H1 (cell line): ENCODE measurements around the gene ARID1B. TPM values are rescaled to one million over a fixed set of nuclear protein-coding genes. Genes with fewer than 3 reads are reported as not detected.

Experiments
- CTCF ChIA-PET: fragments of 300-600 bp; sonication (Branson Sonifier 250); formaldehyde crosslinking; loops from one replicate; lab custom pipeline; 2021; ENCODE audit not compliant: partially characterized antibody; lab: Charles Lee
- POLR2A ChIA-PET: fragments of 300-600 bp; sonication (Branson Sonifier 250); formaldehyde crosslinking; loops from one replicate; lab custom pipeline; 2021; ENCODE audit warnings: inconsistent platforms; ENCODE audit not compliant: partially characterized antibody; lab: Charles Lee
- DNase-seq, 2 experiments: peaks; one replicate each; pipeline versions ENCODE4 v3.0.0 to v3.0.0-alpha.2; 2010 to 2022; ENCODE audit warnings: low spot score in 2 of 2, low read depth in 1 of 2, mixed read lengths in 1 of 2
- FAIRE-seq: peaks from 2 replicates; lab custom pipeline; 2011; peaks lifted over from hg19 to GRCh38; lab: Jason Lieb, UNC
- H2AFZ ChIP-seq: 2 replicates; pipeline ENCODE4 v1.8.1; 2012; ENCODE audit warnings: low read length, inconsistent platforms
- H2AK5ac ChIP-seq: 2 replicates; pipeline ENCODE4 v1.6.1; 2013; ENCODE audit warnings: low read depth, low read length
- H2BK120ac ChIP-seq: replicated peaks from 2 replicates; pipeline ENCODE3; 2013; ENCODE audit warnings: low read depth, low read length, inconsistent platforms
- H2BK12ac ChIP-seq: 2 replicates; pipeline ENCODE4 v1.6.1; 2013; ENCODE audit warnings: low read depth, low read length
- H2BK15ac ChIP-seq: 2 replicates; pipeline ENCODE4 v1.6.1; 2013; ENCODE audit warnings: low read length
- H2BK20ac ChIP-seq: 2 replicates; pipeline ENCODE4 v1.6.1; 2013; ENCODE audit warnings: low read length
- H2BK5ac ChIP-seq: 2 replicates; pipeline ENCODE4 v1.6.1; 2013; ENCODE audit warnings: low read depth, low read length
- H3K14ac ChIP-seq: 2 replicates; pipeline ENCODE4 v1.6.1; 2013; ENCODE audit warnings: inconsistent platforms; ENCODE audit not compliant: insufficient read length
- H3K18ac ChIP-seq: 2 replicates; pipeline ENCODE4 v1.6.1; 2013; ENCODE audit warnings: low read length; ENCODE audit errors: extremely low read depth
- H3K23ac ChIP-seq: 2 replicates; pipeline ENCODE4 v1.6.1; 2013; ENCODE audit warnings: inconsistent platforms; ENCODE audit not compliant: insufficient read length
- H3K23me2 ChIP-seq: 2 replicates; pipeline ENCODE4 v1.6.1; 2013; ENCODE audit warnings: low read depth, low read length
- H3K27ac ChIP-seq: 2 replicates; pipeline ENCODE4 v1.6.1; 2011; ENCODE audit warnings: low read depth, low read length, inconsistent platforms
- H3K27me3 ChIP-seq, 4 experiments: replicated peaks in 1 of 4; 1 replicate in 1 of 4; 2 replicates in 3 of 4; pipeline versions ENCODE4 v1.6.1 to v1.8.1; 2011 to 2013; ENCODE audit warnings: low read length in 3 of 4, mild to moderate bottlenecking in 3 of 4, inconsistent platforms in 2 of 4, mixed read lengths in 2 of 4, moderate library complexity in 1 of 4; ENCODE audit not compliant: control insufficient read depth in 3 of 4, insufficient read depth in 3 of 4; ENCODE audit errors: extremely low read depth in 1 of 4
- H3K36me3 ChIP-seq, 4 experiments: 2 replicates each; pipeline versions ENCODE4 v1.6.1 to v1.8.1; 2011 to 2013; ENCODE audit warnings: mild to moderate bottlenecking in 4 of 4, low read length in 3 of 4, moderate library complexity in 2 of 4, control low read depth in 1 of 4, inconsistent platforms in 1 of 4; ENCODE audit not compliant: insufficient read depth in 4 of 4, control insufficient read depth in 2 of 4
- H3K4ac ChIP-seq: replicated peaks from 2 replicates; pipeline ENCODE3; 2013; ENCODE audit warnings: low read length, low read depth, mixed read lengths, inconsistent platforms; ENCODE audit not compliant: insufficient read length
- H3K4me1 ChIP-seq, 4 experiments: replicated peaks in 1 of 4; 1 replicate in 1 of 4; 2 replicates in 3 of 4; pipeline versions ENCODE4 v1.6.1 to v1.8.1; 2011 to 2013; ENCODE audit warnings: low read length in 3 of 4, inconsistent platforms in 2 of 4, mixed read lengths in 1 of 4; ENCODE audit not compliant: insufficient read depth in 4 of 4, control insufficient read depth in 3 of 4
- H3K4me2 ChIP-seq, 2 experiments: 2 replicates each; pipeline versions ENCODE4 v1.6.1 to v1.8.1; 2011 to 2013; ENCODE audit warnings: low read depth in 2 of 2, low read length in 2 of 2, control low read depth in 1 of 2, inconsistent platforms in 1 of 2, mild to moderate bottlenecking in 1 of 2; ENCODE audit not compliant: insufficient read depth in 1 of 2
- H3K4me3 ChIP-seq, 4 experiments: fragments of 200-600, 300-600 bp in 1 of 4; sonication (generic), shearing (Covaris generic), sonication (Bioruptor Twin) in 1 of 4; 2 replicates each; pipeline versions ENCODE4 v1.5.1 to v1.8.1; 2011 to 2016; ENCODE audit warnings: low read length in 4 of 4, low read depth in 3 of 4, control low read depth in 2 of 4, inconsistent platforms in 2 of 4, mild to moderate bottlenecking in 2 of 4, mixed read lengths in 1 of 4, moderate library complexity in 1 of 4; ENCODE audit not compliant: insufficient read depth in 2 of 4; ENCODE audit errors: extremely low read depth in 1 of 4
- H3K56ac ChIP-seq: replicated peaks from 2 replicates; pipeline ENCODE3; 2013; ENCODE audit warnings: low read depth, mild to moderate bottlenecking, mixed read lengths, low read length, inconsistent platforms; ENCODE audit not compliant: insufficient read length
- H3K79me1 ChIP-seq: 2 replicates; pipeline ENCODE4 v1.6.1; 2013; ENCODE audit warnings: low read depth, low read length, control low read depth
- H3K79me2 ChIP-seq, 2 experiments: 2 replicates each; pipeline versions ENCODE4 v1.6.1 to v1.8.1; 2012 to 2013; ENCODE audit warnings: low read length in 2 of 2, mild to moderate bottlenecking in 2 of 2, inconsistent platforms in 1 of 2; ENCODE audit not compliant: insufficient read depth in 2 of 2, control insufficient read depth in 1 of 2
- H3K9ac ChIP-seq, 4 experiments: replicated peaks in 1 of 4; 1 replicate in 1 of 4; 2 replicates in 3 of 4; pipeline versions ENCODE4 v1.6.1 to v1.8.1; 2011 to 2013; ENCODE audit warnings: low read depth in 3 of 4, low read length in 3 of 4, control low read depth in 2 of 4, mild to moderate bottlenecking in 2 of 4, moderate library complexity in 2 of 4, inconsistent platforms in 1 of 4; ENCODE audit errors: extremely low read depth in 1 of 4
- H3K9me3 ChIP-seq, 2 experiments: 2 replicates each; pipeline versions ENCODE4 v1.6.1 to v1.8.1; 2012 to 2013; ENCODE audit warnings: mild to moderate bottlenecking in 2 of 2, moderate library complexity in 2 of 2, control low read depth in 1 of 2, inconsistent platforms in 1 of 2, low read depth in 1 of 2, low read length in 1 of 2, mixed read lengths in 1 of 2; ENCODE audit not compliant: insufficient read depth in 2 of 2
- H4K20me1 ChIP-seq, 2 experiments: replicated peaks in 1 of 2; 2 replicates each; pipeline versions ENCODE3 to v1.8.1; 2011 to 2013; ENCODE audit warnings: inconsistent platforms in 2 of 2, low read length in 2 of 2, mild to moderate bottlenecking in 1 of 2; ENCODE audit not compliant: insufficient read depth in 2 of 2, control insufficient read depth in 1 of 2
- H4K5ac ChIP-seq: 2 replicates; pipeline ENCODE4 v1.6.1; 2013; ENCODE audit warnings: low read length, low read depth, mixed read lengths, inconsistent platforms; ENCODE audit not compliant: insufficient read length
- H4K8ac ChIP-seq: 2 replicates; pipeline ENCODE4 v1.8.0; 2013; ENCODE audit warnings: mild to moderate bottlenecking, moderate library complexity, low read length, inconsistent platforms; ENCODE audit not compliant: insufficient read depth; ENCODE audit errors: extremely low read depth
- H4K91ac ChIP-seq: replicated peaks from 2 replicates; pipeline ENCODE3; 2013; ENCODE audit warnings: low read length, mixed read lengths, inconsistent platforms; ENCODE audit not compliant: insufficient read length
- ATF3 ChIP-seq: IDR thresholded peaks from 2 replicates; pipeline ENCODE4 v1.6.1; 2011; ENCODE audit warnings: low read depth, mild to moderate bottlenecking, low read length; ENCODE audit not compliant: insufficient read depth
- BCL11A ChIP-seq, 2 experiments: IDR thresholded peaks; one replicate each; pipeline ENCODE4 v1.6.1; 2011; ENCODE audit warnings: low read depth in 2 of 2, low read length in 2 of 2, mild to moderate bottlenecking in 2 of 2
- BRCA1 ChIP-seq: IDR thresholded peaks from 2 replicates; pipeline ENCODE4 v1.6.1; 2012; ENCODE audit warnings: low read depth, low read length, improper control_type of control experiment
- CBX5 ChIP-seq: fragments of 300-800, 300-1000 bp; sonication (generic); IDR thresholded peaks from 2 replicates; pipeline ENCODE4 v1.7.1; 2016; ENCODE audit warnings: antibody characterized with exemption, low read length, low read depth
- EGR1 ChIP-seq: IDR thresholded peaks from 2 replicates; pipeline ENCODE4 v1.6.1; 2011; ENCODE audit warnings: low read depth, low read length, borderline replicate concordance
- EP300 ChIP-seq, 2 experiments: IDR thresholded peaks; 1 replicate in 1 of 2; 2 replicates in 1 of 2; pipeline ENCODE4 v1.6.1; 2011 to 2012; ENCODE audit warnings: low read depth in 2 of 2, low read length in 2 of 2, mild to moderate bottlenecking in 2 of 2, borderline replicate concordance in 1 of 2, inconsistent platforms in 1 of 2, moderate library complexity in 1 of 2
- FOSL1 ChIP-seq: IDR thresholded peaks from 2 replicates; pipeline ENCODE4 v1.6.1; 2011; ENCODE audit warnings: mild to moderate bottlenecking, low read depth, low read length, moderate library complexity; ENCODE audit not compliant: insufficient read depth
- HDAC6 ChIP-seq: IDR thresholded peaks from one replicate; pipeline ENCODE4 v1.7.1; 2012; ENCODE audit warnings: low read depth, mild to moderate bottlenecking, inconsistent platforms, low read length, moderate library complexity
- MAFK ChIP-seq: IDR thresholded peaks from 2 replicates; pipeline ENCODE4 v1.6.1; 2012; ENCODE audit warnings: low read depth, mild to moderate bottlenecking, improper control_type of control experiment, low read length
- NRF1 ChIP-seq: IDR thresholded peaks from 2 replicates; pipeline ENCODE4 v1.6.1; 2011; ENCODE audit warnings: mild to moderate bottlenecking, low read depth, low read length, improper control_type of control experiment
- SIX5 ChIP-seq: IDR thresholded peaks from 2 replicates; pipeline ENCODE4 v1.6.1; 2011; ENCODE audit warnings: mild to moderate bottlenecking, low read depth, low read length
- TAF1 ChIP-seq: IDR thresholded peaks from 2 replicates; pipeline ENCODE4 v1.6.1; 2011; ENCODE audit warnings: mild to moderate bottlenecking, low read depth, low read length
- TCF12 ChIP-seq: IDR thresholded peaks from 2 replicates; pipeline ENCODE4 v1.6.1; 2011; ENCODE audit warnings: low read depth, mild to moderate bottlenecking, low read length
- YY1 ChIP-seq: IDR thresholded peaks from 2 replicates; pipeline ENCODE4 v1.6.1; 2011; ENCODE audit warnings: low read depth, mild to moderate bottlenecking, low read length
- ZNF274 ChIP-seq: IDR thresholded peaks from 2 replicates; pipeline ENCODE4 v1.7.0; 2012; ENCODE audit warnings: low read length, borderline replicate concordance; ENCODE audit errors: extremely low read depth
- WGBS, 2 experiments: shearing (Covaris generic) in 1 of 2; methylation state at CpG; one replicate each; pipeline versions ENCODE4 v1.1.6 to v1.1.7; 2013 to 2015; ENCODE audit warnings: low lambda C conversion rate in 2 of 2, mixed read lengths in 2 of 2, inconsistent platforms in 1 of 2, low coverage in 1 of 2, missing lambda C conversion rate in 1 of 2; ENCODE audit not compliant: insufficient replicate concordance in 2 of 2, insufficient coverage in 1 of 2, insufficient read length in 1 of 2; ENCODE audit errors: extremely low coverage in 1 of 2, missing lambda C conversion rate in 1 of 2; 5-methylcytosine and 5-hydroxymethylcytosine counted together
- polyA plus RNA-seq, 7 experiments: library from polyadenylated mRNA; depleted of rRNA in 3 of 7; stranded (reverse) in 5 of 7; unstranded in 2 of 7; fragments of >200 nt in 5 of 7; fragments of 200-250 nt in 2 of 7; gene quantifications; 1 replicate in 5 of 7; 2 replicates in 1 of 7; 4 replicates in 1 of 7; pipeline versions ENCODE4 v1.2.1 to v1.2.3, GENCODE V29; 2011 to 2013; ENCODE audit warnings: missing spikeins in 2 of 7, mixed read lengths in 2 of 7
- total RNA-seq: library from RNA; stranded (reverse); fragmentation: NEBNext Ultra II Directional; extraction: Animal tissue kit (Norgen Biotek cat#: 25700); gene quantifications from 2 replicates; pipeline ENCODE4 v1.2.1, GENCODE V29; 2021

Gene ARID1B
- total and polyA plus RNA-seq, 2 of the 8 experiments (the other 6 are each of a cell fraction or from before 2014, with no cell fraction given): 24.3 to 70.3 TPM

- no peak overlapping the region for H4K91ac ChIP-seq
- 84% methylated on average over 1 of the region's 1 CpG; no CpG with 5 or more reads in 1 of the 2 experiments for WGBS, 2 experiments
- no peak overlapping the region for H3K4me3 ChIP-seq
- H2AFZ ChIP-seq: no peak overlapping the region
- H3K36me3 ChIP-seq: no peaks in the 10 kb centered on the region
- no peak for DNase-seq
- no peak overlapping the region for H4K5ac ChIP-seq
- H3K14ac ChIP-seq: no peak overlapping the region
- no peaks in the 10 kb centered on the region for H3K27me3 ChIP-seq
- CTCF ChIA-PET: interaction anchor here (1.3 kb wide), 1 partner anchor 23 kb away, joined by 3 read pairs; no protein-coding TSS in a partner anchor
- no peak overlapping the region for H2BK15ac ChIP-seq
- no peak overlapping the region for H3K23ac ChIP-seq
- H2BK20ac ChIP-seq: no peak overlapping the region
- no peak overlapping the region for H3K18ac ChIP-seq
- H3K4me1 ChIP-seq: 0 out of 7 replicates have a peak, but pooled peaks cover 0 to 2% (median 0%) of the 10 kb centered on the region in 4 experiments
- H4K8ac ChIP-seq: no peak overlapping the region
- H3K23me2 ChIP-seq: no peaks in the 10 kb centered on the region
- no peak overlapping the region for H2BK5ac ChIP-seq
- H3K79me2 ChIP-seq: no peaks in the 10 kb centered on the region
- H3K9me3 ChIP-seq: no peaks in the 10 kb centered on the region; a peak in 1 of 4 replicates
- no peaks in the 10 kb centered on the region for H4K20me1 ChIP-seq
- H2AK5ac ChIP-seq: no peak overlapping the region
- H3K27ac ChIP-seq: no peak overlapping the region
- no peak overlapping the region for H2BK120ac ChIP-seq
- no peak for FAIRE-seq
- no peak overlapping the region for H3K4me2 ChIP-seq
- H2BK12ac ChIP-seq: no peak overlapping the region
- H3K79me1 ChIP-seq: no peaks in the 10 kb centered on the region
- H3K9ac ChIP-seq: no peak overlapping the region
- no peak overlapping the region for H3K56ac ChIP-seq
- POLR2A ChIA-PET: no interaction called here
- H3K4ac ChIP-seq: no peak overlapping the region
- no peak for TF ChIP-seq BCL11A (IDR thresholded peaks at IDR 0.05; ENCODE audit: low read depth in 2 of 2, low read length in 2 of 2)
- no peak for TF ChIP-seq YY1
- no peak for TF ChIP-seq ATF3
- no peak for TF ChIP-seq EGR1
- TF ChIP-seq CBX5: no peak
- TF ChIP-seq TAF1: no peak
- no peak for TF ChIP-seq HDAC6
- no peak for TF ChIP-seq FOSL1
- TF ChIP-seq SIX5: no peak
- TF ChIP-seq BRCA1: no peak
- no peak for TF ChIP-seq MAFK
- no peak for TF ChIP-seq TCF12
- TF ChIP-seq EP300 (IDR thresholded peaks at IDR 0.05; ENCODE audit: borderline replicate concordance in 1 of 2, low read depth in 2 of 2, low read length in 2 of 2): no peak
- TF ChIP-seq NRF1: no peak
- TF ChIP-seq ZNF274: no peak
Measured at GRCh38 chr6:157248264-157248663, 471.1 kb downstream of the ARID1B start.
